K562 (cell line): ENCODE measurements around the gene ANKRD45. TPM values are rescaled to one million over a fixed set of nuclear protein-coding genes. Genes with fewer than 3 reads are reported as not detected.

Experiments
- ATAC-seq: fragments of 200-7000 bp; cut with Tn5 transposase; 3 replicates; pipeline ENCODE4 v1.9.1; 2020; ENCODE audit warnings: moderate library complexity
- BruUV-seq: library from RNA; stranded (reverse); fragments of 400-500 nt; replicated peaks from 2 replicates; lab custom pipeline; 2021; lab: Mats Ljungman, UMichigan
- CTCF ChIA-PET: fragments of 300-600 bp; formaldehyde crosslinking; extraction: SDS; loops from one replicate; lab custom pipeline; 2021; ENCODE audit warnings: low intra/inter-chr PET ratio; lab: Yijun Ruan, JAX
- POLR2A ChIA-PET: fragments of 300-600, 350-650 bp; sonication (Branson Sonifier 250); formaldehyde crosslinking; extraction: SDS; loops from one replicate; lab custom pipeline; 2021; ENCODE audit warnings: antibody characterized with exemption, inconsistent platforms; lab: Yijun Ruan, JAX
- DNase-seq, 4 experiments: peaks; one replicate each; pipeline versions ENCODE4 v3.0.0 to v3.0.0-alpha.2; 2011 to 2018; ENCODE audit warnings: low spot score in 3 of 4, mixed read lengths in 3 of 4; ENCODE audit errors: extremely low read depth in 1 of 4
- FAIRE-seq: peaks from 2 replicates; lab custom pipeline; 2011; peaks lifted over from hg19 to GRCh38; lab: Jason Lieb, UNC
- H2AFZ ChIP-seq: 2 replicates; pipeline ENCODE4 v1.6.0; 2011; ENCODE audit warnings: low read depth, low read length, control low read depth, inconsistent platforms
- H3K27ac ChIP-seq: fragments of 200-600 bp; 3 replicates; pipeline ENCODE4 v1.8.0; 2011; ENCODE audit warnings: low read depth, mild to moderate bottlenecking, control low read depth, inconsistent platforms, low read length, moderate library complexity, mixed read lengths; ENCODE audit errors: extremely low read depth
- H3K27me3 ChIP-seq, 2 experiments: fragments of 300-600 bp in 1 of 2; 2 replicates in 1 of 2; 3 replicates in 1 of 2; pipeline versions ENCODE4 v1.6.0 to v1.8.0; 2011; ENCODE audit warnings: inconsistent platforms in 2 of 2, low read length in 2 of 2, mild to moderate bottlenecking in 1 of 2, mixed read lengths in 1 of 2, moderate library complexity in 1 of 2; ENCODE audit not compliant: control insufficient read depth in 2 of 2, insufficient read depth in 2 of 2
- H3K36me3 ChIP-seq: fragments of 300-600 bp; 3 replicates; pipeline ENCODE4 v1.8.0; 2011; ENCODE audit warnings: mild to moderate bottlenecking, low read length, inconsistent platforms; ENCODE audit not compliant: control insufficient read depth, insufficient read depth
- H3K4me1 ChIP-seq, 2 experiments: fragments of 200-600 bp in 1 of 2; replicated peaks in 1 of 2; 2 replicates in 1 of 2; 3 replicates in 1 of 2; pipeline versions ENCODE4 v1.5.1 to v1.8.0; 2011; ENCODE audit warnings: inconsistent platforms in 2 of 2, low read length in 2 of 2, mild to moderate bottlenecking in 1 of 2, mixed read lengths in 1 of 2, moderate library complexity in 1 of 2; ENCODE audit not compliant: control insufficient read depth in 2 of 2, insufficient read depth in 2 of 2
- H3K4me2 ChIP-seq: 2 replicates; pipeline ENCODE4 v1.6.1; 2011; ENCODE audit warnings: low read length, control low read depth, inconsistent platforms, mixed read lengths; ENCODE audit not compliant: insufficient read depth
- H3K4me3 ChIP-seq: fragments of 200-600 bp; sonication (generic), shearing (Covaris generic); 2 replicates; pipeline ENCODE4 v1.5.1; 2016; ENCODE audit warnings: control low read depth, inconsistent platforms
- H3K79me2 ChIP-seq: fragments of 200-600 bp; 3 replicates; pipeline ENCODE4 v1.8.0; 2011; ENCODE audit warnings: low read length, inconsistent platforms; ENCODE audit not compliant: control insufficient read depth, insufficient read depth
- H3K9ac ChIP-seq, 2 experiments: 2 replicates each; pipeline versions ENCODE4 v1.6.0 to v1.6.1; 2011; ENCODE audit warnings: low read depth in 2 of 2, low read length in 2 of 2, control low read depth in 1 of 2, inconsistent platforms in 1 of 2, mild to moderate bottlenecking in 1 of 2, mixed read lengths in 1 of 2; ENCODE audit not compliant: insufficient read depth in 1 of 2
- H3K9me1 ChIP-seq: one replicate; pipeline ENCODE4 v1.6.0; 2011; ENCODE audit warnings: inconsistent platforms, mild to moderate bottlenecking, low read length, moderate library complexity; ENCODE audit not compliant: control insufficient read depth, insufficient read depth
- H3K9me3 ChIP-seq: replicated peaks from 2 replicates; pipeline ENCODE4 v1.5.1; 2011; ENCODE audit warnings: low read depth, low read length, inconsistent platforms; ENCODE audit not compliant: control insufficient read depth, insufficient read depth
- H4K20me1 ChIP-seq: replicated peaks from 2 replicates; pipeline ENCODE4 v1.6.1; 2011; ENCODE audit warnings: low read length, inconsistent platforms, mixed read lengths; ENCODE audit not compliant: control insufficient read depth, insufficient read depth
- CTBP1 ChIP-seq: fragments of 450-650 bp; IDR thresholded peaks from 2 replicates; pipeline ENCODE4 v1.6.1; 2016; ENCODE audit warnings: borderline replicate concordance
- ELF4 ChIP-seq: fragments of 450-650 bp; formaldehyde crosslinking; IDR thresholded peaks from 2 replicates; pipeline ENCODE4 v1.4.0; 2022; ENCODE audit warnings: missing genetic modification characterization
- EZH2 ChIP-seq: IDR thresholded peaks from 2 replicates; pipeline ENCODE4 v1.6.1; 2012; ENCODE audit warnings: low read depth, mild to moderate bottlenecking, inconsistent platforms, low read length, borderline replicate concordance
- JUND ChIP-seq, 2 experiments: IDR thresholded peaks; 2 replicates in 1 of 2; 3 replicates in 1 of 2; pipeline ENCODE4 v1.6.1; 2011; ENCODE audit warnings: borderline replicate concordance in 2 of 2, low read depth in 2 of 2, low read length in 2 of 2, improper control_type of control experiment in 1 of 2, missing biosample characterization in 1 of 2, missing genetic modification characterization in 1 of 2, missing genetic modification reagents in 1 of 2
- MTA1 ChIP-seq: fragments of 450-650 bp; IDR thresholded peaks from 2 replicates; pipeline ENCODE4 v1.6.1; 2017; ENCODE audit warnings: borderline replicate concordance
- NONO ChIP-seq, 2 experiments: fragments of 200-400 bp in 1 of 2; fragments of 450-650 bp in 1 of 2; formaldehyde crosslinking in 1 of 2; IDR thresholded peaks; 2 replicates each; pipeline ENCODE4 v1.6.1; 2017; ENCODE audit warnings: low read depth in 2 of 2, mild to moderate bottlenecking in 2 of 2, moderate library complexity in 2 of 2, low read length in 1 of 2
- NR2F6 ChIP-seq: fragments of 450-650 bp; formaldehyde crosslinking; IDR thresholded peaks from 2 replicates; pipeline ENCODE4 v1.4.0; 2020; ENCODE audit warnings: mild to moderate bottlenecking
- OTX1 ChIP-seq: fragments of 450-650 bp; formaldehyde crosslinking; IDR thresholded peaks from 2 replicates; pipeline ENCODE4 v1.4.0; 2022; ENCODE audit warnings: mild to moderate bottlenecking
- POLR2G ChIP-seq: fragments of 200-400 bp; formaldehyde crosslinking; IDR thresholded peaks from 2 replicates; pipeline ENCODE4 v1.6.1; 2017; ENCODE audit warnings: low read depth, mild to moderate bottlenecking, antibody characterized with exemption, low read length, moderate library complexity
- SPI1 ChIP-seq: IDR thresholded peaks from 2 replicates; pipeline ENCODE4 v1.6.1; 2011; ENCODE audit warnings: low read depth, low read length, control low read depth, borderline replicate concordance
- XRCC5 ChIP-seq: fragments of 200-400 bp; formaldehyde crosslinking; IDR thresholded peaks from 2 replicates; pipeline ENCODE4 v1.6.1; 2017; ENCODE audit warnings: low read depth, mild to moderate bottlenecking, low read length
- WGBS: fragments of 100-300 bp; shearing (Covaris generic); methylation state at CpG from one replicate; pipeline ENCODE4 v1.1.6; 2016; ENCODE audit warnings: low coverage, mixed read lengths; ENCODE audit not compliant: insufficient coverage; ENCODE audit errors: missing lambda C conversion rate; 5-methylcytosine and 5-hydroxymethylcytosine counted together
- in situ Hi-C: fragments of 300-500 bp; cut with MboI; formaldehyde crosslinking; loops from 4 replicates; pipeline ENCODE4 v1.15.0; 2018; ENCODE audit warnings: inconsistent platforms, mixed read lengths
- intact Hi-C: fragments of 100-400 bp; cut with micrococcal nuclease; formaldehyde crosslinking; loops from 2 replicates; pipeline ENCODE4 v1.14.2; 2022
- polyA plus RNA-seq, 8 experiments: library from polyadenylated mRNA; depleted of rRNA in 4 of 8; stranded (reverse) in 5 of 8; unstranded in 3 of 8; fragments of >200 nt; fragmentation: Nextera tagmentation in 2 of 8; fragmentation: Illumina TruSeq in 1 of 8; extraction: Ambion mirVana in 2 of 8; extraction: Trizol in 1 of 8; gene quantifications; 2 replicates each; pipeline versions ENCODE4 v1.2.1 to v1.2.3, GENCODE V29; 2011 to 2014; ENCODE audit warnings: inconsistent platforms in 1 of 8, missing spikeins in 1 of 8
- total RNA-seq, 7 experiments: library from RNA; depleted of rRNA in 6 of 7; stranded (reverse); fragments of >200 nt in 6 of 7; fragmentation: Illumina TruSeq in 2 of 7; extraction: Trizol in 2 of 7; gene quantifications; 2 replicates each; pipeline versions ENCODE4 v1.2.1 to v1.2.3, GENCODE V29; 2011 to 2021; ENCODE audit warnings: low replicate concordance in 1 of 7
- TF ChIP-seq, protein P1 (sequence below): IDR thresholded peaks from 2 replicates; pipeline ENCODE4 v1.6.1; 2016; ENCODE audit warnings: missing genetic modification characterization, missing compliant biosample characterization
- TF ChIP-seq, protein P2 (sequence below), 2 experiments: fragments of 450-650 bp in 1 of 2; IDR thresholded peaks; 2 replicates each; pipeline ENCODE4 v1.6.1; 2011 to 2017; ENCODE audit warnings: low read depth in 2 of 2, antibody characterized with exemption in 1 of 2, borderline replicate concordance in 1 of 2, low read length in 1 of 2, mild to moderate bottlenecking in 1 of 2, mixed read lengths in 1 of 2; ENCODE audit not compliant: control insufficient read depth in 1 of 2
- TF ChIP-seq, protein P3 (sequence below): fragments of 450-650 bp; IDR thresholded peaks from 2 replicates; pipeline ENCODE4 v1.6.1; 2016; ENCODE audit warnings: mild to moderate bottlenecking

Gene ANKRD45
- total and polyA plus RNA-seq, 9 of the 15 experiments (the other 6 are each of a cell fraction or from before 2014, with no cell fraction given), result 0.10 to 0.30 (median 0.11) TPM; not detected in 2

DNA sequence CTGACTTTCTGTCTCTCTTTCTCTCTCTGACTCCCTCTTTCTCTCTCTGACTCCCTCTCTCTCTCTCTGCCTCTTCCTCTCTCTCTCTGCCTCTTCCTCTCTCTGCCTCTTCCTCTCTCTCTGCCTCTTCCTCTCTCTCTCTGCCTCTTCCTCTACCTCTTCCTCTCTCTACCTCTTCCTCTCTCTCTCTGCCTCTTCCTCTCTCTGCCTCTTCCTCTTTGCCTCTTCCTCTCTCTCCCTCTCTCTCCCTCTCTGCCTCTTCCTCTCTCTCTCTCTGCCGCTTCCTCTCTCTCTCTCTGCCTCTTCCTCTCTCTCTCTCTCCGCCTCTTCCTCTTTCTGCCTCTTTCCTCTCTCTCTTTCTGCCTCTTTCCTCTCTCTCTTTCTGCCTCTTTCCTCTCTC lies 18.6 kb upstream of the ANKRD45 start:
- H3K36me3 ChIP-seq, result no peaks in the 10 kb centered on the region
- no peaks in the 10 kb centered on the region for H3K9me1 ChIP-seq
- no peak overlapping the region for H3K27ac ChIP-seq
- peak overlapping the region; percentile 93 for H2AFZ ChIP-seq
- BruUV-seq, result no TSS peak
- DNase-seq (no peak), ATAC-seq (no peak), FAIRE-seq (no peak)
- H3K9me3 ChIP-seq, result no peaks in the 10 kb centered on the region
- intact Hi-C loops (loop anchor here (5.0 kb wide), 1 partner anchor 256 kb away; no protein-coding TSS in a partner anchor), in situ Hi-C loops (no loop called here)
- POLR2A ChIA-PET, result interaction anchor here (0.6 kb wide), 1 partner anchor 98 kb away, joined by 3 read pairs; no protein-coding TSS in a partner anchor
- H3K4me1 ChIP-seq, result peaks cover 7 to 9% of the 10 kb centered on the region in 2 experiments; a peak in 4 of 5 replicates
- CTCF ChIA-PET, result no interaction called here
- H3K27me3 ChIP-seq, result no peaks in the 10 kb centered on the region
- H3K79me2 ChIP-seq, result no peaks in the 10 kb centered on the region
- H3K9ac ChIP-seq, result no peak overlapping the region; a peak in 1 of 4 replicates
- H3K4me3 ChIP-seq, result no peak overlapping the region
- H3K4me2 ChIP-seq, result no peak overlapping the region
- 66% methylated on average over 2 of the region's 2 CpGs for WGBS
- H4K20me1 ChIP-seq, result no peaks in the 10 kb centered on the region
- peak; percentile 26; the same call in 1 of the 2 replicates for TF ChIP-seq ELF4
- TF ChIP-seq MTA1, result peak; percentile 62; the same call in 1 of the 2 replicates
- TF ChIP-seq, protein P1, sequence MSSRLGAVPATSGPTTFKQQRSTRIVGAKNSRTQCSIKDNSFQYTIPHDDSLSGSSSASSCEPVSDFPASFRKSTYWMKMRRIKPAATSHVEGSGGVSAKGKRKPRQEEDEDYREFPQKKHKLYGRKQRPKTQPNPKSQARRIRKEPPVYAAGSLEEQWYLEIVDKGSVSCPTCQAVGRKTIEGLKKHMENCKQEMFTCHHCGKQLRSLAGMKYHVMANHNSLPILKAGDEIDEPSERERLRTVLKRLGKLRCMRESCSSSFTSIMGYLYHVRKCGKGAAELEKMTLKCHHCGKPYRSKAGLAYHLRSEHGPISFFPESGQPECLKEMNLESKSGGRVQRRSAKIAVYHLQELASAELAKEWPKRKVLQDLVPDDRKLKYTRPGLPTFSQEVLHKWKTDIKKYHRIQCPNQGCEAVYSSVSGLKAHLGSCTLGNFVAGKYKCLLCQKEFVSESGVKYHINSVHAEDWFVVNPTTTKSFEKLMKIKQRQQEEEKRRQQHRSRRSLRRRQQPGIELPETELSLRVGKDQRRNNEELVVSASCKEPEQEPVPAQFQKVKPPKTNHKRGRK, result peak; percentile 89
- no peak for TF ChIP-seq POLR2G
- no peak for TF ChIP-seq EZH2
- TF ChIP-seq, protein P2, sequence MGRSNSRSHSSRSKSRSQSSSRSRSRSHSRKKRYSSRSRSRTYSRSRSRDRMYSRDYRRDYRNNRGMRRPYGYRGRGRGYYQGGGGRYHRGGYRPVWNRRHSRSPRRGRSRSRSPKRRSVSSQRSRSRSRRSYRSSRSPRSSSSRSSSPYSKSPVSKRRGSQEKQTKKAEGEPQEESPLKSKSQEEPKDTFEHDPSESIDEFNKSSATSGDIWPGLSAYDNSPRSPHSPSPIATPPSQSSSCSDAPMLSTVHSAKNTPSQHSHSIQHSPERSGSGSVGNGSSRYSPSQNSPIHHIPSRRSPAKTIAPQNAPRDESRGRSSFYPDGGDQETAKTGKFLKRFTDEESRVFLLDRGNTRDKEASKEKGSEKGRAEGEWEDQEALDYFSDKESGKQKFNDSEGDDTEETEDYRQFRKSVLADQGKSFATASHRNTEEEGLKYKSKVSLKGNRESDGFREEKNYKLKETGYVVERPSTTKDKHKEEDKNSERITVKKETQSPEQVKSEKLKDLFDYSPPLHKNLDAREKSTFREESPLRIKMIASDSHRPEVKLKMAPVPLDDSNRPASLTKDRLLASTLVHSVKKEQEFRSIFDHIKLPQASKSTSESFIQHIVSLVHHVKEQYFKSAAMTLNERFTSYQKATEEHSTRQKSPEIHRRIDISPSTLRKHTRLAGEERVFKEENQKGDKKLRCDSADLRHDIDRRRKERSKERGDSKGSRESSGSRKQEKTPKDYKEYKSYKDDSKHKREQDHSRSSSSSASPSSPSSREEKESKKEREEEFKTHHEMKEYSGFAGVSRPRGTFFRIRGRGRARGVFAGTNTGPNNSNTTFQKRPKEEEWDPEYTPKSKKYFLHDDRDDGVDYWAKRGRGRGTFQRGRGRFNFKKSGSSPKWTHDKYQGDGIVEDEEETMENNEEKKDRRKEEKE (IDR thresholded peaks at IDR 0.05; ENCODE audit: borderline replicate concordance in 1 of 2, control insufficient read depth in 1 of 2, low read depth in 2 of 2, low read length in 1 of 2), result peak in 1 of 2 experiments; percentile 39; a peak in 1 of 4 replicates
- TF ChIP-seq SPI1, result peak; percentile 58
- TF ChIP-seq OTX1, result no peak
- TF ChIP-seq NONO (IDR thresholded peaks at IDR 0.05; ENCODE audit: low read depth in 2 of 2, low read length in 1 of 2), result no peak
- no peak for TF ChIP-seq NR2F6
- no peak for TF ChIP-seq JUND (IDR thresholded peaks at IDR 0.05; ENCODE audit: borderline replicate concordance, low read depth, low read length)
- no peak for TF ChIP-seq JUND (tag; IDR thresholded peaks at IDR 0.05; ENCODE audit: borderline replicate concordance, low read depth, low read length)
- TF ChIP-seq, protein P3, sequence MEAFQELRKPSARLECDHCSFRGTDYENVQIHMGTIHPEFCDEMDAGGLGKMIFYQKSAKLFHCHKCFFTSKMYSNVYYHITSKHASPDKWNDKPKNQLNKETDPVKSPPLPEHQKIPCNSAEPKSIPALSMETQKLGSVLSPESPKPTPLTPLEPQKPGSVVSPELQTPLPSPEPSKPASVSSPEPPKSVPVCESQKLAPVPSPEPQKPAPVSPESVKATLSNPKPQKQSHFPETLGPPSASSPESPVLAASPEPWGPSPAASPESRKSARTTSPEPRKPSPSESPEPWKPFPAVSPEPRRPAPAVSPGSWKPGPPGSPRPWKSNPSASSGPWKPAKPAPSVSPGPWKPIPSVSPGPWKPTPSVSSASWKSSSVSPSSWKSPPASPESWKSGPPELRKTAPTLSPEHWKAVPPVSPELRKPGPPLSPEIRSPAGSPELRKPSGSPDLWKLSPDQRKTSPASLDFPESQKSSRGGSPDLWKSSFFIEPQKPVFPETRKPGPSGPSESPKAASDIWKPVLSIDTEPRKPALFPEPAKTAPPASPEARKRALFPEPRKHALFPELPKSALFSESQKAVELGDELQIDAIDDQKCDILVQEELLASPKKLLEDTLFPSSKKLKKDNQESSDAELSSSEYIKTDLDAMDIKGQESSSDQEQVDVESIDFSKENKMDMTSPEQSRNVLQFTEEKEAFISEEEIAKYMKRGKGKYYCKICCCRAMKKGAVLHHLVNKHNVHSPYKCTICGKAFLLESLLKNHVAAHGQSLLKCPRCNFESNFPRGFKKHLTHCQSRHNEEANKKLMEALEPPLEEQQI, result no peak
- TF ChIP-seq XRCC5, result no peak
- no peak for TF ChIP-seq CTBP1
